SU-DHL-6 (cell line): ENCODE results near the gene C19orf53.

Experiments used
- H2AFZ ChIP-seq: fragments of 200-600 bp; sonication (generic); 2 replicates; pipeline ENCODE4 v1.6.1; 2014; ENCODE audit warnings: low read depth, mild to moderate bottlenecking, moderate library complexity, mixed read lengths, antibody characterized with exemption, low read length; ENCODE audit not compliant: severe bottlenecking
- H3F3A ChIP-seq: fragments of 200-600 bp; shearing (Covaris generic); 2 replicates; pipeline ENCODE4 v1.6.0; 2016; ENCODE audit warnings: antibody characterized with exemption, mild to moderate bottlenecking; ENCODE audit not compliant: insufficient read depth
- H3K27ac ChIP-seq: fragments of 200-600 bp; sonication (generic); 2 replicates; pipeline ENCODE4 v1.5.1; 2016; ENCODE audit warnings: low read depth, mild to moderate bottlenecking, low read length, moderate library complexity, mixed read lengths
- H3K27me3 ChIP-seq: fragments of 200-600 bp; sonication (generic), shearing (Covaris generic); 2 replicates; pipeline ENCODE4 v1.6.0; 2014; ENCODE audit warnings: mild to moderate bottlenecking, low read length
- H3K36me3 ChIP-seq: fragments of 200-600 bp; sonication (generic); 2 replicates; pipeline ENCODE4 v1.6.1; 2014; ENCODE audit warnings: mild to moderate bottlenecking, low read length, mixed read lengths
- H3K4me2 ChIP-seq: fragments of 300-600, 200-600 bp; shearing (Covaris generic), sonication (generic); 2 replicates; pipeline ENCODE4 v1.6.0; 2014; ENCODE audit warnings: low read length, low read depth, mild to moderate bottlenecking; ENCODE audit not compliant: poor library complexity, severe bottlenecking
- H3K4me3 ChIP-seq: fragments of 200-600 bp; sonication (generic); 2 replicates; pipeline ENCODE4 v1.5.1; 2014; ENCODE audit warnings: antibody characterized with exemption, low read length, mild to moderate bottlenecking, mixed read lengths; ENCODE audit not compliant: insufficient read depth, poor library complexity, severe bottlenecking
- H3K79me2 ChIP-seq: fragments of 200-600 bp; sonication (generic); 2 replicates; pipeline ENCODE4 v1.6.1; 2014; ENCODE audit warnings: mild to moderate bottlenecking, low read length, moderate library complexity; ENCODE audit not compliant: insufficient read depth
- H3K9ac ChIP-seq: fragments of 200-600 bp; sonication (generic); 2 replicates; pipeline ENCODE4 v1.7.0; 2014; ENCODE audit warnings: mild to moderate bottlenecking, low read length
- H3K9me2 ChIP-seq: fragments of 200-600 bp; sonication (generic); replicated peaks from 2 replicates; pipeline ENCODE4 v1.6.1; 2014; ENCODE audit warnings: low read length; ENCODE audit not compliant: insufficient read depth
- H3K9me3 ChIP-seq: fragments of 200-600 bp; sonication (generic); 2 replicates; pipeline ENCODE4 v1.6.1; 2014; ENCODE audit warnings: low read length, mixed read lengths; ENCODE audit not compliant: insufficient read depth
- H4K20me1 ChIP-seq: fragments of 200-600 bp; sonication (generic); 2 replicates; pipeline ENCODE4 v1.6.1; 2014; ENCODE audit warnings: low read depth, mild to moderate bottlenecking, antibody characterized with exemption, low read length, moderate library complexity, mixed read lengths
- EZH2phosphoT487 ChIP-seq: fragments of 200-600 bp; sonication (generic), shearing (Covaris generic); conservative IDR thresholded peaks from 2 replicates; pipeline ENCODE4 v1.6.1; 2018; ENCODE audit warnings: mild to moderate bottlenecking, antibody characterized with exemption, low read length, moderate library complexity, mixed read lengths
- TF ChIP-seq, protein P1 (sequence below): fragments of 200-600 bp; sonication (generic); IDR thresholded peaks from one replicate; pipeline ENCODE4 v1.5.1; 2017; ENCODE audit warnings: antibody characterized with exemption, mild to moderate bottlenecking, low read length, moderate library complexity; ENCODE audit not compliant: insufficient read depth, poor library complexity, severe bottlenecking

Gene C19orf53

GRCh38 chr19:13744174-13744573, 30.1 kb upstream of the C19orf53 start:
- no peaks in the 10 kb centered on the region for H3K27me3 ChIP-seq
- no peaks in the 10 kb centered on the region for H3K9me3 ChIP-seq
- H3K9ac ChIP-seq: no peak overlapping the region
- H3F3A ChIP-seq: peaks cover 9% of the 10 kb centered on the region
- H3K79me2 ChIP-seq: peaks cover 13% of the 10 kb centered on the region; the same call in 1 of the 2 replicates
- no peaks in the 10 kb centered on the region for H4K20me1 ChIP-seq
- no peak overlapping the region for H3K4me2 ChIP-seq
- no peak overlapping the region for H3K4me3 ChIP-seq
- H2AFZ ChIP-seq: no peak overlapping the region
- no peaks in the 10 kb centered on the region for H3K36me3 ChIP-seq
- no peaks in the 10 kb centered on the region for H3K9me2 ChIP-seq
- no peak for TF ChIP-seq EZH2phosphoT487
- TF ChIP-seq, protein P1, sequence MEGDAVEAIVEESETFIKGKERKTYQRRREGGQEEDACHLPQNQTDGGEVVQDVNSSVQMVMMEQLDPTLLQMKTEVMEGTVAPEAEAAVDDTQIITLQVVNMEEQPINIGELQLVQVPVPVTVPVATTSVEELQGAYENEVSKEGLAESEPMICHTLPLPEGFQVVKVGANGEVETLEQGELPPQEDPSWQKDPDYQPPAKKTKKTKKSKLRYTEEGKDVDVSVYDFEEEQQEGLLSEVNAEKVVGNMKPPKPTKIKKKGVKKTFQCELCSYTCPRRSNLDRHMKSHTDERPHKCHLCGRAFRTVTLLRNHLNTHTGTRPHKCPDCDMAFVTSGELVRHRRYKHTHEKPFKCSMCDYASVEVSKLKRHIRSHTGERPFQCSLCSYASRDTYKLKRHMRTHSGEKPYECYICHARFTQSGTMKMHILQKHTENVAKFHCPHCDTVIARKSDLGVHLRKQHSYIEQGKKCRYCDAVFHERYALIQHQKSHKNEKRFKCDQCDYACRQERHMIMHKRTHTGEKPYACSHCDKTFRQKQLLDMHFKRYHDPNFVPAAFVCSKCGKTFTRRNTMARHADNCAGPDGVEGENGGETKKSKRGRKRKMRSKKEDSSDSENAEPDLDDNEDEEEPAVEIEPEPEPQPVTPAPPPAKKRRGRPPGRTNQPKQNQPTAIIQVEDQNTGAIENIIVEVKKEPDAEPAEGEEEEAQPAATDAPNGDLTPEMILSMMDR: no peak
- H3K27ac ChIP-seq: no peak overlapping the region

DNA sequence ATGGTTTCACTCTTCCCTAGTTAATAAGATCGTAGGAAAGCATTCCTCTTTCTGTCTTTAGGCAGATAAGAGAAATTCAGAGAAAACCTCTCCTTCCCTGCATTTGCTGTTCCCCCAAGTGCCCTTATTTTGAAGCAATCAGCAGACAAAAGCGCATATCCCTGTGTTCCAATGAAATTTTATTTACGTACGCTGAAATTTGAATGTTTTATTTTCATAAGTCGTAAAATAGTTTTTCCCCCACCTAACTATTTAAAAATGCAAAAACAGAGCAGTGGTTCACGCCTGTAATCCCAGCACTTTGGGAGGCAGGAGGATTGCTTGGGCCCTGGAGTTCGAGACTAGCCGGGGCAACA, 27.2 kb upstream of the C19orf53 start:
- Histone ChIP-seq H3K27ac (no peak overlapping the region), H4K20me1 (no peaks in the 10 kb centered on the region), H3K27me3 (no peaks in the 10 kb centered on the region), H2AFZ (peak overlapping the region; percentile 63), H3K4me3 (peak overlapping the region; percentile 53), H3K9ac (no peak overlapping the region), H3K4me2 (peak overlapping the region; percentile 53), H3K9me3 (no peaks in the 10 kb centered on the region), H3K9me2 (no peaks in the 10 kb centered on the region), H3F3A (peaks cover 9% of the 10 kb centered on the region), H3K79me2 (peaks cover 19% of the 10 kb centered on the region; the same call in 1 of the 2 replicates), H3K36me3 (no peaks in the 10 kb centered on the region)
- no peak for TF ChIP-seq EZH2phosphoT487
- TF ChIP-seq, protein P1: no peak

GRCh38 chr19:13748169-13748828, 26.0 kb upstream of the C19orf53 start:
- H3K36me3 ChIP-seq: no peaks in the 10 kb centered on the region
- H3K27ac ChIP-seq: peak overlapping the region; percentile 20; the same call in 1 of the 2 replicates
- H3K9me2 ChIP-seq: no peaks in the 10 kb centered on the region
- TF ChIP-seq, protein P1: no peak
- no peak for TF ChIP-seq EZH2phosphoT487
- H3K9ac ChIP-seq: peak overlapping the region; percentile 89
- peaks cover 9% of the 10 kb centered on the region for H3F3A ChIP-seq
- no peaks in the 10 kb centered on the region for H3K27me3 ChIP-seq
- no peaks in the 10 kb centered on the region for H4K20me1 ChIP-seq
- H3K9me3 ChIP-seq: no peaks in the 10 kb centered on the region
- peak overlapping the region; percentile 79 for H3K4me3 ChIP-seq
- H3K4me2 ChIP-seq: peak overlapping the region; percentile 73
- H2AFZ ChIP-seq: peak overlapping the region; percentile 66
- peaks cover 19% of the 10 kb centered on the region; the same call in 1 of the 2 replicates for H3K79me2 ChIP-seq
